GM12875 (cell line): ENCODE results near the gene SLC27A1.

Source experiments
- H3K4me3 ChIP-seq: one replicate; pipeline ENCODE4 v1.5.1; 2011; ENCODE audit warnings: low read depth, low read length, control low read depth
- TF ChIP-seq, protein P1 (sequence below): IDR thresholded peaks from 2 replicates; pipeline ENCODE4 v1.5.1; 2011; ENCODE audit warnings: low read depth, mild to moderate bottlenecking, control low read depth, inconsistent platforms, low read length, moderate library complexity, borderline replicate concordance; ENCODE audit not compliant: insufficient read depth

SLC27A1 gene

DNA sequence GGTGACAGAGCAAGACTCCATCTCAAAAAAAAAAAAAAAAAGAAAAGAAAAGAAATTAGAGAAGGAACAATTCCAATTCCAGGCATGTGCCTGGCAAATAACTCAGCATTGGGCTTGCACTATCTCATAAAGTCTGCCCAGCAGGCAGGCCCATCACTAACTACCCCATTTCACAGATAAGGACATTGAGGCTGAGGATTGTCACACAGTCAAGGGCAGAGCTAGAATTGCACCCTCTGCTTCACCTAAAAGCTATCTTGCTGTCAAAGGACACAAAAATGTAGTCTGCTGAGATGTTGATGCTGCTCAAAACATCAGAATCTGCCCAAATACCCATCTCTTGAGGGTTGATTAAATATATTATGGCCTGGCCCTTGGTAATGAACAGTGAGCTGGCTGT lies 64.4 kb downstream of the SLC27A1 start:
- TF ChIP-seq, protein P1, sequence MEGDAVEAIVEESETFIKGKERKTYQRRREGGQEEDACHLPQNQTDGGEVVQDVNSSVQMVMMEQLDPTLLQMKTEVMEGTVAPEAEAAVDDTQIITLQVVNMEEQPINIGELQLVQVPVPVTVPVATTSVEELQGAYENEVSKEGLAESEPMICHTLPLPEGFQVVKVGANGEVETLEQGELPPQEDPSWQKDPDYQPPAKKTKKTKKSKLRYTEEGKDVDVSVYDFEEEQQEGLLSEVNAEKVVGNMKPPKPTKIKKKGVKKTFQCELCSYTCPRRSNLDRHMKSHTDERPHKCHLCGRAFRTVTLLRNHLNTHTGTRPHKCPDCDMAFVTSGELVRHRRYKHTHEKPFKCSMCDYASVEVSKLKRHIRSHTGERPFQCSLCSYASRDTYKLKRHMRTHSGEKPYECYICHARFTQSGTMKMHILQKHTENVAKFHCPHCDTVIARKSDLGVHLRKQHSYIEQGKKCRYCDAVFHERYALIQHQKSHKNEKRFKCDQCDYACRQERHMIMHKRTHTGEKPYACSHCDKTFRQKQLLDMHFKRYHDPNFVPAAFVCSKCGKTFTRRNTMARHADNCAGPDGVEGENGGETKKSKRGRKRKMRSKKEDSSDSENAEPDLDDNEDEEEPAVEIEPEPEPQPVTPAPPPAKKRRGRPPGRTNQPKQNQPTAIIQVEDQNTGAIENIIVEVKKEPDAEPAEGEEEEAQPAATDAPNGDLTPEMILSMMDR = no peak
- H3K4me3 ChIP-seq = no peak overlapping the region

DNA sequence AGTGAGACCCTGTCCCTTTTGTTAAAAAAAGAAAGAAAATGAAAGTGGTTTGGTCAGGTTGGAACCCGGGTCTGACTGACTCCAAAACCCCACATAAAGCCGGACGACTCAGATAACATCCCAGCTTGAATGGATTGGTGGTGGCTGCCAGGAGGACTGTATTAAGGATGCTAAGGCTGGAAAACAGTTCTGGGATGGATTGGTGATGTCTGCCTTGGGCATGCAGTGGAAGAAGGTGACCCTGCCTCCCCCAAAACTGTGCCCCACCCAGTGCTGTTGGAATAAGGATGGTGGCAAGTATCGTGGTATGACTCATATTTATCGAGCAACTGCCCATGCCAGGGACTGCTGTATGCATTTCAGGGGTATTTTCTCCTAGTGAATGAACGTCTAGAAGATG lies 66.6 kb downstream of the SLC27A1 start:
- TF ChIP-seq, protein P1 = no peak
- H3K4me3 ChIP-seq = no peak overlapping the region

DNA sequence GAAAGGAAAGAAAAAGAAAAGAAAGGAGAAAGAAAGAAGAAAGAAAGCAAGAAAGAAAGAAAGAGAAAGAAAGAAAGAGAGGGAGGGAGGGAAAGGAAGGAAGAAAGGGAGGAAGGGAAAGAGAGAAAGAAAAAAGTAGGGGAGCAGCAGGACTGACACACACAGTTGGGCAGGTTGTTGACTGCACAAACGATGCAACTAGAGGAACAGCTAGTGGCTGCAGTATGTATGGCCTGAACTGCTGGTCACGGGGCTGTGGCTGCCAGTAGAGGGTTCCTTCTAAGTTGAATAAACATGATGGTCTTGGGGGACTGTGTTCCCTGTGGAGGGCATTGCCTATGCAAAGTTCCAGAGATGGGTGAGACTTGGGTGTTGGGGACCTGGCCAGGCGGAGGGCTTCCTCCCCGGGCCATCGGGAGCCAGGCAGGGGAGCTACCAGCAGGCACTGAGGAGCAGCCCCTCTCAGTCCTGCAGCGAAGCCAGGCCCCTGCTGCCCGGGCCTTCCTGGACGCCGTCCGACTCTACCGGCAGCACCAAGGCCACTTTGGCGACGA lies 68.4 kb downstream of the SLC27A1 start:
- no peak overlapping the region for H3K4me3 ChIP-seq
- TF ChIP-seq, protein P1 = no peak

DNA sequence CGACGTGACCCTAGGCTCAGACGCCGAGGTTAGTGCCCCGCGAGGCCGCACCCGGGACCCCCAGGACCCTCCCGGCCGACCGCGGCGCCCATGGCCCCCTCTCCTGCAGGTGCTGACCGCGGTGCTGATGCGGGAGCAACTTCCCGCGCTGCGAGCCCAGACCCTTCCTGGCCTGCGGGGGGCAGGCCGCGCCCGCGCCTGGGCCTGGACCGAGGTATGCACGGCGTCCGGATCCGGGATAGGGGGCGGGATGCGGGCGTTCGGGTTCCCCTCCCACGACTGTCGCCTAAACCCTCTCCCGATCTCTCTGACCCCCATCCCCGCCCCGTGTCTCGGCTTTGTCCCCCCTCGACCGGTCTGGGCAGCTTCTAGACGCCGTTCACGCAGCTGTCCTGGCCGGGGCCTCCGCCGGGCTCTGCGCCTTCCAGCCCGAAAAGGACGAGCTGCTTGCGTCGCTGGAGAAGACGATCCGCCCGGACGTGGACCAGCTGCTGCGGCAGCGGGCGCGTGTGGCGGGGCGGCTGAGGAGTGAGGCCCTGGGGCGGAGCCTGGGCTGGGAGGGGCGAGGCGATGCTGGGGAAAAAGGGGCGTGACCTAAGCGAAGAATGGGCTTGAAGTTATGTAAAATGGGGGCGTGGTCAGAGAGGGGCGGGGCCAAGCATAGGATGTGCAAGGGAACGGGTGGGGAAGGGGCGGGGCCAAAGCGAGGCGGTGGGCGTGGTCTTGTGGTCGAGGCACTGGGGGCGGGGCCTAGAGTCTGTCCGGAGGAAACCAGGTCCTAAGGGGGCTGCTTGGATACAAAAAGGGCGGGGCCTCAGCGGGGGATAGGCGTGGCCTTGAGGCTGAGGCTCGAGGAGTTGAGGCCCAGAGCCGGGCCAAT lies 69.2 kb downstream of the SLC27A1 start:
- no peak overlapping the region for H3K4me3 ChIP-seq
- TF ChIP-seq, protein P1 = no peak

DNA sequence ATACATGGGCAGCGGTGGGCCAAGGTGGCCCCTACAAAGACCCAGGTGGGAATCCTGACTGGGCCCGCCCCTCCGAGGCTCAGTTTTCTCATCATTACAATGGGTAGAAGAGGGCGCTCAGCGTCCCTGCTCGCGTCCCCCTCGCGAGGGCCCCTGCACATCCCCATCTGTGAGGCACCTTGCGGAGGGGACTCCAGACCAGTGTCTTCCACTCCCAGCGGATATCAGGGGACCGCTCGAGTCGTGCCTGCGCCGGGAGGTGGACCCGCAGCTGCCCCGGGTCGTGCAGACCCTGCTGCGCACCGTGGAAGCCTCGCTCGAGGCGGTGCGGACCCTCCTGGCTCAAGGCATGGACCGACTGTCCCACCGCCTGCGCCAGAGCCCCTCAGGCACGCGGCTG lies 69.8 kb downstream of the SLC27A1 start:
- TF ChIP-seq, protein P1 = no peak
- H3K4me3 ChIP-seq = no peak overlapping the region

DNA sequence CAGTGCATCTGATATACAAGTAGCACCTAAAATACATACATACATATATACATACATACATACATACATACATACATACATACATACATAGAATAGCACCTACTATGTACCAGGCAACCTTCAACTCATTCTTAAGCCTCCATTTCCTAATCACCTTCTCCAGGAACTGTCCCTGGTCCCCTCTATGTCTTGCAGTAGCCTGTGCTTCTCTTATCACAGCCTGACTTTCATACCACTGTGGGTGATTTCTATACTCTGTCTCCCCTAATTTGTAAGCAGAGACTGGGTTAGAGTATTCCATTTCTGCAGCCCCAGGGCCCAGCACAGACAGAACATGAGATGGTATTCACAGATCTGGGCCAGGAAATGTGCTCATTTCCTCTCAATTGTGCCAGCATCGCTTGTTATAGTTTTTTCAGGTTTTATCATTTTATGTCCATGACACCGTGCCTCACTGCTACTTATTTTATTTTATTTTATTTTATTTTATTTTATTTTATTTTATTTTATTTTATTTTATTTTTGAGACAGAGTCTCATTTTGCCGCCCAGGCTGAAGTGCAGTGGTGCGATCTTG lies 70.9 kb downstream of the SLC27A1 start:
- no peak overlapping the region for H3K4me3 ChIP-seq
- TF ChIP-seq, protein P1 = no peak

DNA sequence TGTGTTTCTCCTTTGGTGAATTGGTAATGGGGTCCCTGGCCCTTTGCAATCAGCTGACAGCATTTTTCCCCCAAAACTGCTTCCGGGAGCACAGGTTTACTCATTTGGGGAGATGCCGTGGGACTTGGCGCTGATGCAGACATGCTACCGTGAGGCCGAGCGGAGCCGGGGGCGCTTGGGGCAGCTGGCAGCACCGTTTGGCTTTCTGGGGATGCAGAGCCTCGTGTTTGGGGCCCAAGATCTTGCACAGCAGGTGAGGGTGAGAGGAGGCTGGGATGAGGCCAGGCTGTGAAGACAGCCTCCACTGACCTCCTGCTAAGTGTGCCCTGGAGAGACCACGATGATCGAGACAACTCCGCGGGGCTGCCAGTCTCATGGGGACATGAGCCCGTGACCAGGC lies 71.7 kb downstream of the SLC27A1 start:
- H3K4me3 ChIP-seq = no peak overlapping the region
- TF ChIP-seq, protein P1 = no peak
